GM19468 (cell line): ENCODE results near the gene SORBS2.
A peak's percentile ranks its signal among the peaks of the same experiment; 100 is the strongest.

Experiments
- ATAC-seq: cut with Tn5 transposase; IDR thresholded peaks from one replicate; pipeline ENCODE4 v1.9.1; 2021; ENCODE audit warnings: mild to moderate bottlenecking, moderate library complexity, moderate number of reproducible peaks; ENCODE audit not compliant: unreplicated experiment; ENCODE audit errors: extremely low read depth

Gene SORBS2

GRCh38 chr4:185743722-185744487 is 68.1 kb downstream of the SORBS2 start:
- ATAC-seq, result no peak

GRCh38 chr4:185742766-185743165 is 69.2 kb downstream of the SORBS2 start:
- ATAC-seq, result peak; percentile 83

GRCh38 chr4:185741795-185742194 is 70.2 kb downstream of the SORBS2 start:
- no peak for ATAC-seq

DNA sequence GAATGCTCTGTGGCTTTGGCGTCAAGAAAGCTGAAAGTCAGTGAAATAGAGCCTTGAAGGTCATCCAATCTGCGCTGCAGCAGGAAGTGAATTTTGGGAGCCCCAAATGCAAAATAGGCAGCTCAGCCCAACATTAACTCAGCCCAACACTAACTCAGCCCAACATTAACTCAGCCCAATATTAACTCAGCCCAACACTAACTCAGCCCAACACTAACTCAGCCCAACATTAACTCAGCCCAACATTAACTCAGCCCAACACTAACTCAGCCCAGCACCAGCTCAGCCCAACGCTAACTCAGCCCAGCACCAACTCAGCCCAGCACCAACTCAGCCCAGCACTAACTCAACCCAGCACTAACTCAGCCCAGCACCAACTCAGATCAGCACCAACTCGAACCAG is 71.5 kb downstream of the SORBS2 start:
- no peak for ATAC-seq

- ATAC-seq, result no peak
Measured at GRCh38 chr4:185738820-185739219, 73.2 kb downstream of the SORBS2 start.

DNA sequence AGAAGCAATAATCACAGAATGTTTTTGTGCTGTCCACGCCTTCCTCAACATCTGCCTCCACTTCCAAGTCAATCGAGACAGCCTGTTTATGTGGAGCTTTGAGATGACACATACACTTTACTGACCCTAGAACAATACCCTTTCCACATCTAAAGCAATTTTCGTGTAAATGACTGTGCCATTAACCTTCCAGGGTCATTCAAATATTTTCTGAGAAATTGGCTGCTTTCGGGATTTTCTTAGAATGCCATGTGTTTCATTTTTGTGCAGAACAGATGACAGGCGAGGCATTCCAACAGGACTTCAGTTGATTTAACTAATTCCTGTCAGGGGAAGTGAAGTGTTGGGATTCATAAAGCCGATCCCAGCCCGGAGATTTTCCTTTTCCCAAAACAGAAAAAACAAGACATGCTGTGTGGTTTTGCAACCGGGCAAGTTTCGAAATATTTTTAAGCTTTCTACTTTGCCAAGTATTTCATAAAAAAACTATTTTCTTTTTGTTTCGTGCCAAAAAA is 73.9 kb downstream of the SORBS2 start:
- no peak for ATAC-seq

DNA sequence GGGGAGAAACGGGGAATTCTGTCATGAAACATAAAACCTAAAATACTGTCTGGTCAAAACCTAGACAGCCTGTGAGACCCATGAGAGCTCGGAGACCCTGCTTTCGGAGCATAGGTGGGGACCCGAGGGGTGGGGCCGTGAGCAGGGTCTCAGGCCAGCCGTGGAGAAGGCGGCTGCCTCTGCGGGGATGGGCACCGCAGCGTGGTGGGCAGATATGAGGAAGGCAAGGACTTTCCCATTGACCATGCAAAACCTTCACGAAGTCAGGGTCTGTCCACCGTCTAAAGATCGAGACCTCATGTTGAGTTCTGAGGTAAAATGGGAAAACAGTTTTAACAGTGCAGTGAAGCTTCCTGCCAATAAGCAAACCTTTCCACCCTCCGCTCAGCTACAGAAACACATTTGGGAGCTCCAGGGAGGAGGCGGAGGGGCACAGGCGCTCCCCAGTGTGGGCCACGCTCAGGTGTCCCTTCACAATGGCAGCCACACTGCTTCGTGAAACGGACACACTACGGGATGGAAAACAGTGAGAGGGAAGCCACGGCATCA is 74.4 kb downstream of the SORBS2 start:
- no peak for ATAC-seq

DNA sequence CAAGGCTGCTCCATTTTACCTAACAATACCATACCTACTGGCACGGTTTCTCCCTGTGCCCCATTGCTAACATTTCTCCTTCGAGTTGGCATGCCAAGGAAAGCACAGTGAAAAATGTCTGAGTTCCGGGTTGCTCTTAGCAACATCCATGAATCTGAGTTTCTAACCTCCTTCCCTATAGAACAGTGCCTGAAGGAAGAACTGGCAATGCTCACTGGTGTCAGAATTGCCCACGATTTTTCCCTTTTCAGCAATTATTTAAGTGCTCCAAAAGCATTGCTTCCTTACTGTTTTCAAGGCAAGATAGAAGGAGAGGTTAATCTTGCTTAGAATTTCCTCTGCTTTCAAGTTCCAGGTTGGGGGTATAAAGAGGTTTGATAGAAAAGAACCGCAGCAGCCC is 75.1 kb downstream of the SORBS2 start:
- no peak for ATAC-seq

- ATAC-seq, result no peak
Measured at GRCh38 chr4:185735866-185736400, 76.1 kb downstream of the SORBS2 start.

DNA sequence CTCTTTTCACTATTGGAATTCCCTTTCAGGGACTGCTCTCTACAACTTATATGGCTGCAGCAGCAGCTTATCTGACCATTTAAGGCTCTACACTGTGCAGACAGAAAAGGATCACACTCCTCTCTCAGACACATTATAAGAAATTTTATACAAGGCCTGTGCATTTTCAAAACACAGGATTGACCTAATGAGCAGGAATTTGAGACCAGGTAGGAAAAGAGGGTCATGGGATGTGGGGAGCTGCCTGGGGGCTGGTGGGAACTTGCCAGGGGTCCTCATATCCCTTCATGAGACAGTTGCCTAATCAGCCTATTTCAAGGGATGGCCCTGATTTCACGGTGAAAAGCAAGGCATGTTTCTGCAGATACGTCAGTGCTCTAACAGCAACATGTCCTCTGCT is 77.1 kb downstream of the SORBS2 start:
- ATAC-seq, result no peak

DNA sequence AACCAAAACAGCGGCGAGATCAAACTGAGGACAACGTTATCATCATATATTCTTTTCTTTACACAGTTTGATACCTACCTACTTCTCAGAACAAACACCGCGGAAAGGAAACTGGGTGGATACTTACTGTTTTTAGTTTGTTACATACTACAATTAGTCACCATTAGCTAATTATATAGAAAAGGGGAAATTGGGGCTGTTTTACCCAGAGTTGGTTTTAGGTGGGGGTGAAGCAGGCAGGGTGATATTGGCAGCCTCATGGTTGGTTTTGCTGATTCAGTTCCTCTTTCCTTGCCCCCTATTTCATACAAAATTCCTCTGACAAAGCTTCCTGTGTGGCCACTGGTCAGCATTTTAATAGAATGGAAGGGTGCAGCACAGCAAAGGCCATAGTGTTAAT is 77.8 kb downstream of the SORBS2 start:
- peak; percentile 21 for ATAC-seq

DNA sequence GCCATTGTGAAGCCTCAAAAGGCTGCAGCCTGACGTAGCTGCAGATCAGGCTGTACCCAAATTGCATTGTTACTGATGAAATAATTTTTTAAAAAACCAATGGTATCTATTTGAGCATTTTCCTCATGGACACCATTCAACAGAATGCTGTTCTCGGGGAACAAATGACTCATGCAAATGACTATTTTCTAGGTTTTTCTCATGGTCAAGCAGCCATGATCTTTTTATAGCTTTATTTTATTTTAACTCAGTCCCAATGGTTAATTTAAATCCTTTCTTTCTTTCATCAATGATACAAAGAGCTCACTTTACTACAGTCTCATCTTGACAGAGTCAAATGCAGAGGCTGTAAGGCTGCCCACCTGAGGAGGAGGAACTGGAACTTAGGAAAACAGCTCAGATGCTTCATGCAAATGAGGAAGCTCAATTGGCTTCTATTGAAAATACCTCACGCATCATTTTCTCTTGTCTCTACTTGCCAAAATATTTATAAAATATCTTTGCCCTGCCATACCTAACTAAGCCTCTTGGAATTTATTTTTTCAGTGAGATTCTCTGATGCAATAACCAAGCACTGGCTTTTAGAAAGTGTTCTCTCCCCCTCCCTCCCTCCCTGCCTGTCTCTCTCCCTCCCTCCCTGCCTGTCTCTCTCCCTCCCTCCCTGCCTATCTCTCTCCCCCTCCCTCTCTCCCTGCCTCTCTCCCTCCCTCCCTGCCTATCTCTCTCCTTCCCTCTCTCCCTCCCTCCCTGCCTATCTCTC is 81.0 kb downstream of the SORBS2 start:
- ATAC-seq, result peak; percentile 29

DNA sequence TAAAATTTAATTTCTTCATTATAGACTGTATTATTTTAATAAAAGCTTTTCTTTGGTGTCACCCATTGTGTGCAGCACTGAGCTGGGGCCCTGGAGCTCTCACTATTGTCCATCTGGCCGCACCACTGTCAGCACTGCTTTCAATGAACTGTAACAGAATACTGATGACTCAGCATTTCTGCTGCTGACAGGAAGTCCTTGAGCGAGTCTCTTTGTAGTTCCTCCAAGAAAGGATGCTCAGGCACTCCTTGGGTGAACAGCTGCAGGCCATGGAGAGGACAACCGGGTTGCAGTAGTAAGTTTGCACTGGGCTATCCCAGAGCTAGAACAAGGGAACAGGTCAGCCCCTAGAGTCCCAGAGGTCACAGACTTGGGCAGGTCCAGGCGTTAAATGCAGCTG is 81.6 kb downstream of the SORBS2 start:
- peak; percentile 79 for ATAC-seq

GRCh38 chr4:185729391-185729804 is 82.6 kb downstream of the SORBS2 start:
- ATAC-seq, result no peak

- ATAC-seq, result no peak
Measured at GRCh38 chr4:185728893-185729292, 83.1 kb downstream of the SORBS2 start.

DNA sequence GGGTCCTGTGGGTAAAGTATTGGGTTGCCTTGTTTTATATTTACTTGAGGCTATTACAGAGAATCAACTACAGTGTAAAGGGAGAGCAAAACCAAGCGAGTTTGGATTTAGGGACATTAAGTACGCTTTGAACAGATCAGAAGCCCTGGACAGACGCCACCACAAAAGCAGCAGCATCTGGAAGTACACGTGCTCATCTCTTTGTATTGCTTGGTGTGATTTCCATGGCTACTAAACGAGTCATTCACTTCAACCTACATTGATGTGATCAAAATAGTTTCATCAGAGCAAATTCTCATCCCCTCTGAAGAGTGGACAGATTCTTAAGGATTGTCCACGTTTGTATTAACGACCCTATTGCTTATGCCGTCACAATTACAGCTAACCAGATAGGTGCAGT is 85.1 kb downstream of the SORBS2 start:
- no peak for ATAC-seq

GRCh38 chr4:185723631-185724260 is 88.2 kb downstream of the SORBS2 start:
- ATAC-seq, result no peak

- no peak for ATAC-seq
Measured at GRCh38 chr4:185722029-185722316, 90.0 kb downstream of the SORBS2 start.

- no peak for ATAC-seq
Measured at GRCh38 chr4:185721190-185722028, 90.6 kb downstream of the SORBS2 start.

DNA sequence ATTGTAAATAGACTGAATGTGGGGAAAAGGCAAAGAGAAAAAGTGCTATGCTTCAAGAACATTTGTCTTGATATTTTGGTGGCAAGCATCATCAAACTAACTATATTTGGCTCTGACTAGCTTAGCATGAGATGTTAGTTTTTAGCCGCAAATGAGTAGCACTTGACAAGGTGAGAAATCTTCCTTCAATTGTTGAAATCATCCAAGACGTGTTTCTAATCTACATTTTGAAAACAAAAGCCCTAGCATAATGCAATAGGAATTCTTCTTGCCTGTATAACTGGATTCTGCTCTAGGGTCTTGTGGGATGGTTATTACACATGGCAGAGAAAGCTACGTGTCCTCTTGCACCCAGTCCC is 92.5 kb downstream of the SORBS2 start:
- ATAC-seq, result no peak
